IPS-NIHi7 (cell line): ENCODE measurements around the gene SPESP1.
"Not testable (repeated sequence)": the region's sequence is repeated elsewhere in the genome, so short reads cannot be mapped to it uniquely, and the experiment has no call there.

ENCODE experiments used
- DNase-seq: peaks from one replicate; pipeline ENCODE4 v3.0.0; 2012; ENCODE audit warnings: mixed read lengths; ENCODE audit errors: extremely low spot score

The SPESP1 gene

DNA sequence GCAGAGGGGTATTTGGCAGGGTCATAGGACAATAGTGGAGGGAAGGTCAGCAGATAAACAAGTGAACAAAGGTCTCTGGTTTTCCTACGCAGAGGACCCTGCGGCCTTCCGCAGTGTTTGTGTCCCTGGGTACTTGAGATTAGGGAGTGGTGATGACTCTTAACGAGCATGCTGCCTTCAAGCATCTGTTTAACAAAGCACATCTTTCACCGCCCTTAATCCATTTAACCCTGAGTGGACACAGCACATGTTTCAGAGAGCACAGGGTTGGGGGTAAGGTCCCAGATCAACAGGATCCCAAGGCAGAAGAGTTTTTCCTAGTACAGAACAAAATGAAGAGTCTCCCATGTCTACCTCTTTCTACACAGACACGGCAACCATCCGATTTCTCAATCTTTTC, 33.4 kb downstream of the SPESP1 start:
- not testable (repeated sequence) for DNase-seq

DNA sequence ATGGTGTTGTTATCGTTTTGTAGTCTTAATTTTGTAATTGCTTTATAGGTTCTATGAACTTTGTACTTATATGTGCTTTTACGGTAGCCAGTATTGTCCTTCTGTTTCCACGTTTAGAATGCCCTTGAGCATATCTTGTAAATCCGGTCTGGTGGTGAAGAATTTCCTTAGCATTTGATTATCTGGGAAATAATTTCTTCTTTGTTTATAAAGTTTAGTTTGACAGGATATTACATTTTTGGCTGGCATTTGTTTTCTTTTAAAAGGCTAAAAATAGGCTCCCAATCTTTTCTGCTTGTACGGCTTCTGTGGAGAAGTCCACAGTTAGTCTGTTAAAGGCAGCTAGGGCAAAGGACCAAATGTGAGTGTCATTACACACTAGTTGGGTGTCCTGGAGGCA, 36.7 kb downstream of the SPESP1 start:
- no peak for DNase-seq

DNA sequence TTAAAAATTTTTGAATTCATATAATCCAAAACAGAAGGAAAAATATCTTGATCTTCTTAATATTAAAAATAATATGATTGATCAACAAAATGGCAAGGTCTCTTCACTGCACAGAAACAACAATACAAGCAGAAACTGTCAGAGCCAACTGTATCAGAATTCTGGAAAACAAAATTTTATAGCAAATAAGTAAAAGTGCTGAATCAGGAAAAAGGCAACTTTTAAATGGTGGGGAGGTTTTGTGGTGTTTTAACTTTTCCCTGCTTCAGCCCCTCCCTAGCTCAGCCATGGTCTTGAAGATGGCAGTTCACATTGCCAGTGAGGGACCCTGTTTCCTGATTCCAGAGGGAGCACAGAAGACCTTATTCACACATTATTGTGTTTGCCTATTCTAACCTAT, 37.6 kb downstream of the SPESP1 start:
- no peak for DNase-seq

DNA sequence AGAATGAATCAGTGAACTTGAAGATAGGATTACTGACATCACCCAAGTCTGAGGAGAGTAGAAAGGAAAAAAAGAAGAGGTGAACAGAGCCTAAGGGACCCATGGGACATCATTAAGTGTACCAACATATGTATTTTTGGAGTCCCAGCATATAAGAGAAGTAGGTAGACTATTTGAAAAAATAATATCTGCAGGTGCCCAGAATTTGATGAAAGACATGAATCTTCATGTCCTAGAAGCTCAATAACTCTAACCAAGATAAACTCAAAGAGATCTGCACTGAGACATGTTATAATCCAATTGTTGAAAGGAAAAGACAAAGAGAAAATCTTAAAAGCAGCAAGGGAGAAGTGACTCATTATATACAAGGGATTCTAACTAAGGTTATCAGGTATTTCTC, 39.0 kb downstream of the SPESP1 start:
- no peak for DNase-seq

DNA sequence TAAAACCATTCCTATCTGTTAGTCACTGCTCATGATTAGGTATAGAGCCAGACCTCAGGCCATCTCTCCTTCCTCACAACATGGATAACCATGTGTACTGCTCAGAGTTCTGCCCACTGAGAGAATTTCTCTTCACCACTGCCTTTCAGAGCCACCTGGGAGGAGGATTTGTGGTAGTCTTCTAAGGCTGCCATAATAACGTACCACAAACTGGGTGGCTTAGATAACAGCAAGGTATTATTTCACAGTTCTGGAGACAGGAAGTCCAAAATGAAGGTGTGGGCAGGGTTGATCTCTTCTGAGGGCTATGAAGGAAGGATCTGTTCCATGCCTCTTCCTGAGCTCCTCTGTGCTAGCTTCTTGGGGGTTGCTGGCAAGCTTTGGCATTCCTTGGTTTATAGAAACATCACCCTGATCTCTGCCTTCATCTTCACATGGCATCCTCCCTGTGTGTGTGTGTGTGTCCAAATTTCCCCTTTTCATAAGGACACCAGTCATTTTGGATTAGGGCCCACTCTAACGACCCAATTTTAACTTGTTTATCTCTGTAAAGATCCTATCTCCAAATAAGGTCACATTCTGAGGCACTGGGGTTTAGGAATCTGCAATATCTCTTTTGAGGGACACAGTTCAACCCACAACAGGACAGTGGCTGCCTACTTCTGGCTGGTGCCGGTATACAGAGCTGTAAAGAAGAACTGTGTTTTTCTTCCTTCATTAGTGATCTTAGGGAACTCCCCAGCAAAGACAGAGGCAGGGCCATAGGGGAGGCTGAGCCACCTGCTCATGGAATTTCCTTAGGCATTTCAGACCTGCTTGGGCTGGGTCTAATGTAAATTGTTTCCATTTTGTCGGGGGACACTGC, 42.1 kb downstream of the SPESP1 start:
- DNase-seq = no peak

DNA sequence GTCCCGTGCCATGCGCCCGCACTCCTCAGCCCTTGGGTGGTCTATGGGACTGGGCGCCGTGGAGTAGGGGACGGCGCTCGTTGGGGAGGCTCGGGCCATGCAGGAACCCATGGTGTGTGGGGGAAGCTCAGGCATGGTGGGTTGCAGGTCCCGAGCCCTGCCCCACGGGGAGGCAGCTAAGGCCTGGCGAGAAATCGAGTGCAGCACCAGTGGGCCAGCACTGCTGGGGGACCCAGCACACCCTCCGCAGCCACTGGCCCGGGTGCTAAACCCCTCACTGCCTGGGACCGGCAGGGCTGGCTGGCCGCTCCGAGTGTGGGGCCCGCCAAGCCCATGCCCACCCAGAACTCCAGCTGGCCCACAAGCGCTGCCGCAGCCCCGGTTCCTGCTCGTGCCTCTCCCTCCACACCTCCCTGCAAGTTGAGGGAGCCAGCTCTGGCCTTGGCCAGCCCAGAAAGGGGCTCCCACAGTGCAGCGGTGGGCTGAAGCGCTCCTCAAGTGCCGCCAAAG, 45.4 kb downstream of the SPESP1 start:
- not testable (repeated sequence) for DNase-seq

DNA sequence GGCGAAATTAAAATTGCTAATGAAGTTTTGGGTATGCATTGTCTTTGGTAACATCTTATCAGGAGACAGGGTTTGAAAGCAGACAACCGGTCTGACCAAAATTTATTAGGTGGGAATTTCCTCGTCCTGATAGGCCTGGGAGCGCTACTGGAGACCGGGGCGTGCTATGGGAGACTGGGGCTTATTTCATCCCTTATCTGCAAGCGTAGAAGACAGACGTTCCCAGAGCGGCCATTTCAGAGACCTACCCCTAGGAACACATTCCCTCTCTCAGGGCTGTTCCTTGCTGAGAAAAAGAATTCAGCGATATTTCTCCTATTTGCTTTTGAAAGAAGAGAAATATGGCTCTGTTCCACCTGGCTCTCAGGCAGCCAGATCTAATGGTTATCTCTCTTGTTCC, 47.1 kb downstream of the SPESP1 start:
- DNase-seq = not testable (repeated sequence)

DNA sequence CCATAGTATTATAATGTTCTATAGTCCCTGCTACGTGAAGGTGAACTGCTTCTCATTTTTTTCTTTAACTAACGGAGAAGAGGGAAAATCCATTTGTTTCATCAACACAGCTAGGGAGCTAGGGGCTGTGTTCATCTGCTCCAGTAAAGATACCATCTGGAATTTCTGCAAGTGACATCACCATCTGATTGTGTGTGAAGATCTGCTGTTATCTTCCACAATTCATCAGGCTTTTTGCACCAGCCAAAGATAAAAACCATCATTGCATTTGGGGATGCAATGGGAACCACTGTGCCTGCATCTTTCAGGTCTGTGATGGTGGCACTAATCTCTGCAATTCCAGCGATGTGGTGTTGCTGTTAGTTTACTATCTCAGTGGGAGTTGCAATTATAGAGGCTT, 48.7 kb downstream of the SPESP1 start:
- no peak for DNase-seq

DNA sequence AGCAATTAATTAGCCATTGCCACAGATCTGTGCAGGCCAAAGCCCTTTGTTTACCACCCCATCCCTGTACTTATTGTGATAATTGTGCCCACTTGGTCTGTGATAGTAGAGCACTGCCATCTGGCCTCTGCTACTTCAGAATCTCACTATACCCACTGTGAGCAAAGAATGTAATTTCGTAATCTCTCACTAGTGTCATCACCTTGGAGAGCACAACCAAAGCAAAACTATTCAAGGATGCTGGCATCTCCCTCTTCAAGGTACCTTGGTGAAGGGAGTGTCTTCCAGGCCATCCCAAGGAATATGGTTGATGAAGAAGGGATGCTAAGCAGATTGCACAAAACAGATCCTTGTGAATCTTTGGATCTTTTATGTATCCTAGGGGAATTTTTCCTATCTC, 49.5 kb downstream of the SPESP1 start:
- no peak for DNase-seq

DNA sequence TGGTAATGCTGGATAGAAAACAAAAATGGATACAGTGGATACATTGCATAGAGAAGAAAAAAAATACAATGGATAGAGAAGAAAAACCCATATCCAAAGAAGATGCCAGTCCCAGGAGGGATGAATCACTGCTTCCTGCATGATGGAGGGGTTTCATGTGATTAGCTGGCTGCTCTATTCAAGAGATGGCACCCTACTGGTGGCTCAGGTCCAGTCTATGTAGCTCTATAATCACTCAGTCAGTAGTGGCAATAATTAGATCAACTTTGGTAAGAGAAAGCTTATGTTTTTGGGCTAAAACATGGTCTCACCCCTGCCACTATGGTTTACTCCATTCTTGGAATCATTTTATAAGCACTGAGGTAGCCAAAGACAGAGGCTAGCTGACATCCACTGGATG, 50.5 kb downstream of the SPESP1 start:
- DNase-seq = no peak

DNA sequence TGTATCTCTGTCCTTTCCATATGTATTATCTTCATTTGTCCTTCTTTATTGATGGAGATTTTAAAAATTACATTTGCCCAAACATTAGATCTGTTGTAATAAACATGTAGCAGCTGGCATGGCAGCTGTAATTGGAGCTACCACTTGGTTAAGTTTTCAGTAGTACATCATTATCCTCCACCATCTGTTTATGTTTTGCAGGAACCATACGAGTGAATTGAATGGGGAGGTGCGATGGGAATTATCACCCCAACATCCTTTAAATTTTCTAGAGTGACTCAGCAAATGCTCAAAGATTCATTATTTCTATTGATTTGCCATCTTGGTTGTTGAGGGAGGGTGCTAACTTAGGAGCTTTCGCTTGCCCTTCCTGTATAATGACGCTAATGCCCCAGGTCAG, 51.6 kb downstream of the SPESP1 start:
- DNase-seq = no peak

DNA sequence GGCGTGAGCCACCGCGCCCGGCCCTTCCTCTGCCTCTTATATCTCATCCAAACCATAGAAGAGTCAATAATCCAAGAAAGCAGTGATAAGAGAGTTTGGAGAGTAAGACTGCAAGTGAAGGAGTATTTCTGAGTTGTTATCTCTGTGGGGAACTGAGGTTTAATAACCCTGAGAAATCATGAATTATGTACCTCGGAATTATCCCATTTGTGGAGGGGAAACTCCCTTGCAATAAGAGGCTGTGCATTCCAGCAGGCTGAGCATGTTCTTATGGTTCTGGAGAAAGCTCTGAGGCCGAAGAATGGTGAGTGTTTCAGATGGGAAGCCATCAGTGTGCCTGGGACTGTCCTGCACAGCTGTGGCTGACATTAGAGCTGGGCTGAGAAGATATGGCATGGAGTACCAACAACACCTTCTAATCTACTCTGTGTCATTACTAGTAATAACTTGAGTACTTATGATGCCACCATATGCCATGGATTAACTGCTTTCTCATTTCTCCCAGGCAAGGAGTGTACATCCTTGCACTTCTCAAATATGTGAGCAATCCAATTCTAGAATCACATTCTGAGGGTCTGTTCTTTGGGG, 52.7 kb downstream of the SPESP1 start:
- no peak for DNase-seq

DNA sequence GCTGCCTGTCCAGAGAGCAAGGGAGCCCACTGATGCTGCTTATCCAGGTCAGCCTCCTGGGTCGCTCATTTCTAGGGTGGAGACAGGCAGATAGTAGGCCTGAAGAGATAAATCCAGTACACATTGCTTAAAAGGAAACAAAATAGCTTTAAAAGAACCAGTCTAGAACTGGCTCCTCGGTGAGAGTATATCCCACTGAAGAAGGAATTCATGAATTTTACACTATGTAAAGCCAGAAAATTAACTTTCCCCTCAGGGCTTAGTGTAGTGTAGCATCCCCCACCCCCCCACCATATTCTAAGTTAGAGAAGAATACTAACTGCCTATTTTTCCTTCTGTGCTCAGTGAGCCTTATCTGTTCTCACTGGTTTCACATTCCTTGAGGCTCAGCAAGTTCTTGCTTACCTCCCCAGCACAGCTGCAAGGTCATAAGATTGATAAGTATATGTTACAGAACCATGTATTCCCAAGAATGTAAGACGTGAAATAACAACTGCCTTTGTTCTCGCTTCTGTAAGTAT, 53.7 kb downstream of the SPESP1 start:
- no peak for DNase-seq

DNA sequence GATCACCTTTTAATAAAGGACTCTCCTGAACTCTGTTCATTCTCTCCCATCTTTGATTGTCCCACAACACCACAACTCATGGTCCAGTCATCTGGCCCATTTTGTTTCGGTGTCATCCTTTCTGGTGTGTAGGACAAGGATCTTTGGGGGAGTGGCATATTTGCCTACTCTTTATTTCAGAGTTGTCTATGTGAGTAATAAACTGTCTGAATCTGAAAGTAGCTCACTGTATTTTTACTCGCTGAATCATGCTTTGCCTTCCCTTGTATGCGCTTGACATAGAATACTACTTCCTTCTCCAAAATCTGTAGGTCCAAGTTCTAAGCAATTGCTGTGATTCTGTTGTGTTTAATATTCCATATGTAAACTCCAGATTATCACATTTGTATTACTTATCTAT, 54.3 kb downstream of the SPESP1 start:
- no peak for DNase-seq

DNA sequence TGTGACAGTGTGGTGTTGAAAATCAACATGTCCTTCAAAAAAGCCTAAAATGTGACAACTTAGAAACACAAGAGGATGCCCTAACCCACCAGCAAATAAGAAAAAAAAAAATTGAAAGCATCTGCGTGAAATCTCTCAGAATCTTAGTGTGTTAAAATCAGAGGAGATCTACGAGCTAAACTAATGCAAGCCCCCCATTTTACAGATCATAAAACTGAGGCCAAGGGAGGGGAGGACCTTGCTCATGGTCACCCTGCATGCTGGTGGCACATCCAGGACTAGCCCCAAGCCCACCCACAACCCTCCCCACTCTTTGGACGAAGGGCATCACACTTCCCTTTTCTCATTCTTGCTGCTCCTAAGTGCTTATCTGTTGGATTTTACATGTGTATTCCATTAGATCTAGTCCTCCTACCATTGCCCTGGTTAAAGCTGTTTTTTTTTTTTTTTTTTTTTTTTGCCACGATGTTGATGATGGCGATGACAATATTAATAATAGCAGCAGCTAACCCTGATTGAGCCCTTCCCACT, 55.1 kb downstream of the SPESP1 start:
- DNase-seq = no peak

DNA sequence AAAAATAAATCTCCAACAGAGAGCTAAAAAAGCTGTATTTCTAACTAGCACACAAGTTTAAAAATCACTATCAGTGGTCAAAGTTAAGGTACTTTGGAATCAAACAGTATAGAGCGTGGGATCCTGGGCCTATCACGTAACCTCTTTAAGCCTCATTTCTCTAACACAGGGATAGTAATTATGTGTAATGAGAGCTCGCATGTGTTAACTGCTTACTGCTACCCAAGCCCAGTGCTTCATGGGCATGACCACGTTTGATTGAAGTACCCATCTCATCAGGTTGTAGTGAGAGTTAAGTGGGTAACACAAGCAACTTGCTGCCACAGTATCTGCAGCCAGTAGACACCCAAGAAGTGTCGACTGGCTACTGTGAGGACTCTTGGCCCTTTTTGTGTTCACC, 56.0 kb downstream of the SPESP1 start:
- DNase-seq = no peak

DNA sequence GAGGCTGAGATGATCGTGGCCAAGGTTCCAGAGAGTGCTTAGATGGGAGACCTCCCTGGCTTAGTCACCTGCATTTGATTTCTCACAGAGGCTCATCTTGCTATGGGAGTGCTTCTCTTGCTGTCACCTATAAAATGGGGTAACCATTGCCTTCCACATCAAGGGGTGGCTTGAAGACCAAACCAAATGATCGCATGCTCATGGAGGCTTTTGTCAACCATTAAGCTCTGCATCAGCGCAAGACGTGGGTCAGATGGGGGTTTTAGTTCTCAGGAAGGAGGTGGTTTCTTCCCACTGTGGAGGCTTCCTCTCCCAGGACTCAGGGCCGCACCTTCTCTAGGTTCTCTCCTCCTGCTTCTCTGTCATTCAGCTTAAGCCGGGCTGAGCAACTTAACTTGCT, 56.8 kb downstream of the SPESP1 start:
- DNase-seq = no peak

DNA sequence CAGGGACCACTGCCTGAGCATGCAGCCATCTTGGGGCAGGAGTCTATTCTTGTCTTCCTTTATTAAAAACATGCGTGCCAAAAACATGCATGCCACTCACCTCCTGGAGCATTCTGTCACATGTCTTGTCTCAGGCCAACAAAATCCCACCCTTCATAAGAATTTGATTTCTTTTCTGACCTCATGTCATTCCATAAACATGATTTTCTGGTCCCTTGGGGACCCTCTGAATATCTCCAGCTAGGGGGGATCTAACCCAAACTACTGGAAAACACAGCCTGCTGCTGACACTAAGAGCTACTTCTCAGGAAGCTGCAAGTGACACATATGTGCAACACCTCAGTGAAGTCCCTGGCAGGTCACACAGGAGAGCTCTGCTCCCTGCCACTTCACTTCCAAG, 57.4 kb downstream of the SPESP1 start:
- DNase-seq = no peak

DNA sequence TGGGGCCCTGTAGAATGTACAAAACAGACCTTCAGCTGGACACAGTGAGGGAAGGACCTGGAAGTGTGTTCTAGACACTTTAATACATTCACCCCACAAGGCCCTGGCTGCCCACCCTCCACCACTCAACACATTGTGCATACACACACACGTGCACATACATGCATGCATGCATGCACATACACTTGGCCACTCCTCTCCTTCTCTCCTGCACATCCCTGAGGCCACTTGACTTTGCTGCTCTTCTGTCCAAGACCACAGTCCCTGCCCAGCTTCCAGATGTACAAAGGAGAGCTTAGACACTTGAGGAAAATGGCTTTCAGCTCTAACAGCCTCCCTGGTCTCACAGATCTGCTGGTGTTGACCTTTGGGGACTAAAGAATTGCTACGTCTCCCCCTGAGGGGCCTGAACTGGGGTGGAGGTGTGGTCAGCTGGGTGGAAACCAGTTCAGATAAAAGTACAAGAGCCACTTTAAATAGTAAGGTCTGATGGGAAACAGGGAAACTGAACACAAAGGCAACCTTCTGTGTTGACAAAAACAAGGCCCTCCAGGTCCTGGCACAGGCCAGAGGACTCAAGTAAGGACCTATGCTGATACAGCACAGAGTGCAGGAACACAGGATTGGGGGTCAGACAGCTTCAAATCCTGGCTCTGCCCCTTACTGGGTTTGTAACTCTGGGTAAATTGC, 59.4 kb downstream of the SPESP1 start:
- no peak for DNase-seq

DNA sequence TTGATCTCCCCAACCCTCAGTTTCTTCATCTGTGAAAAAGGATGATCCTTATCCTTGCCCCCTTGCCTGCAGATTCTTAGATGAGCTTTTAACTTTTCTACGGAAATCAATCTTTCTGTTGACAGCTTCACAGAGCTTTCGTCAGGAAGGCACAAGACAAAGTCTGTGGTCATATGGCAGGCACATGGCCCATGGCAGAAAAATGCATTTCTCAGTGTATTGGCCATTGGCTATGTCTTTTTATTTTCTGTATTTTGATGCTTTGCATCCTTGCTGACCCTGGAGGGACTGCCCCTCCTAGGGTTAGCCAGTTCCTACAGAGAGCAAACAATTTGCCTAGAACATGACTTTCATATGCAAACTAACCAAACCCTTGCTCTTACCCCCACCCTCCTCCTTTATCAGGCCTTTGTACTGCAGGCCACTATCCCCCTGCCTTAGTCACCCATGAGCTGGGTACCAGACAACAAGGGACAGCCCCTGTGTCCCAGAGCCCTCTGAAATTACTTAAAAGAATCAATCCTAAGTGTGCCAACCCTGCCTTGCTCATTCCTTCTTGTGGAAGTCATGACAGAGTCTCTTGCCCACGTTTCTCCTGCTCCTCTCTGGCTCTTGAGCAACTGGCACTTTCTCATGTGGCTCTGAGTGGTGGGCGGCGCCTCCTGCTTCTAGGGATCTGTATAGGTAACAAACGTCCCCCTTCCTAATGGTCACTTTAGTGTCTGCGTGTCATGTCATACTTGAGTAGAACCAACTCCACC, 60.1 kb downstream of the SPESP1 start:
- peak; percentile 61 for DNase-seq

DNA sequence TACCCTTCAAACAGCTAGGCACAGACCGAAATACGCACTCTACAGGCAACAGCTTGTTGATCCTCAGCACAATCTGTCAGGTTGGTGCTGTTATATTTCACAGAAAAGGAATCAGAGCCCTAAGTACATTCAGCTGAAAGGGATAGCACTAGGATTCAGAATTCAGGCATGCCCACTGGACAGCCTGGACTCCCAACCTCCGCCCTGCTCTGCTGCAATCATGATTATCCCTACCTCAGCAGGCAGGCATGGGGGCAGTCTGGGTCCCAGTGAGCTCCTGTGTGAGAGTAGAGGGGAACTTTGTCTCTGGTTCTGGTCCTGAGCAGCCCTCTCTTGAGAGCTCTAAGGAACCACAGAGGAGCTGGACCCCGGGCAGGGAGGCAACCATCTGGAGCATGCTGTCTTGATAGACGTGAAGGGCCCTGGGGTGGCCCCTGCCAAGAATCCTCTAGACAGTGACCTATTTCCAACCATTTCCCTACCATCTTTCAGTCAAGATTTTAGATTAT, 60.7 kb downstream of the SPESP1 start:
- DNase-seq = no peak
